Mammary epithelial cell (primary cell): ENCODE results near the gene FAM114A2.

ENCODE experiments used
- CTCF ChIP-seq, 2 donors: IDR thresholded peaks in 1 of 2; conservative IDR thresholded peaks in 1 of 2; 2 replicates each; pipeline ENCODE4 v1.5.1; 2011 to 2012; ENCODE audit warnings: inconsistent platforms in 2 of 2, low read length in 2 of 2, mild to moderate bottlenecking in 2 of 2, control low read depth in 1 of 2, low read depth in 1 of 2; ENCODE audit not compliant: insufficient read depth in 1 of 2; ENCODE audit errors: extremely low read depth in 1 of 2
- EZH2 ChIP-seq: IDR thresholded peaks from 2 replicates; pipeline ENCODE4 v1.6.1; 2012; ENCODE audit warnings: low read length, inconsistent platforms, borderline replicate concordance

GRCh38 chr5:154081246-154081645, 42.5 kb upstream of the FAM114A2 start:
- TF ChIP-seq CTCF (conservative IDR thresholded peaks at IDR 0.05 in 1 of 2, IDR thresholded peaks at IDR 0.05 in 1 of 2; ENCODE audit: extremely low read depth in 1 of 2, insufficient read depth in 1 of 2, low read depth in 1 of 2, low read length in 2 of 2) (no peak), EZH2 (no peak)
